Daoy (cell line): ENCODE results near the gene CNN2. TPM values are rescaled to one million over a fixed set of nuclear protein-coding genes. Genes with fewer than 3 reads are reported as not detected.

ENCODE experiments used
- DNase-seq: peaks from one replicate; pipeline ENCODE4 v3.0.0-alpha.2; 2015; ENCODE audit warnings: low read depth
- total RNA-seq: library from RNA; depleted of rRNA; stranded (reverse); fragments of >200 nt; shearing (Covaris generic); gene quantifications from 2 replicates; pipeline ENCODE4 v1.2.3, GENCODE V29; 2014; rRNA removed

Gene CNN2
- total RNA-seq, 1 experiment from 2014 or later: 166 TPM

GRCh38 chr19:1080360-1081161 is 54.2 kb downstream of the CNN2 start:
- no peak for DNase-seq

- DNase-seq: no peak
Observed at GRCh38 chr19:1081301-1082164, 55.1 kb downstream of the CNN2 start.

- DNase-seq: peak; percentile 73
Observed at GRCh38 chr19:1082165-1082927, 55.9 kb downstream of the CNN2 start.

- no peak for DNase-seq
Observed at GRCh38 chr19:1082928-1083816, 56.8 kb downstream of the CNN2 start.

GRCh38 chr19:1084024-1084868 is 57.8 kb downstream of the CNN2 start:
- DNase-seq: no peak

- DNase-seq: no peak
Observed at GRCh38 chr19:1085053-1085658, 58.7 kb downstream of the CNN2 start.

- no peak for DNase-seq
Observed at GRCh38 chr19:1085676-1086442, 59.5 kb downstream of the CNN2 start.

GRCh38 chr19:1086613-1087012 is 60.2 kb downstream of the CNN2 start:
- DNase-seq: no peak

GRCh38 chr19:1087813-1088415 is 61.5 kb downstream of the CNN2 start:
- DNase-seq: no peak

GRCh38 chr19:1088416-1089010 is 62.1 kb downstream of the CNN2 start:
- DNase-seq: no peak

Other genes with a start within 250 kb of the CNN2 start
- 205 and 246 TPM in 2 replicates for gene PTBP1, start 229.2 kb upstream of the CNN2 start, total RNA-seq
- gene PLPPR3, start 204.7 kb upstream of the CNN2 start, total RNA-seq: 0.11 and 1.2 TPM in 2 replicates
- not detected in 2 replicates for gene AZU1, start 198.8 kb upstream of the CNN2 start, total RNA-seq
- not detected in 2 replicates for gene PRTN3, start 185.6 kb upstream of the CNN2 start, total RNA-seq
- not detected in 2 replicates for gene ELANE, start 174.3 kb upstream of the CNN2 start, total RNA-seq
- gene CFD, start 166.9 kb upstream of the CNN2 start, total RNA-seq: 5.7 and 18.2 TPM in 2 replicates
- 20.4 and 25.9 TPM in 2 replicates for gene MED16, start 133.4 kb upstream of the CNN2 start, total RNA-seq
- gene RNU6-9, start 133.1 kb upstream of the CNN2 start, total RNA-seq: not detected in 2 replicates
- gene R3HDM4, start 113.4 kb upstream of the CNN2 start, total RNA-seq: 35.8 and 40.8 TPM in 2 replicates
- not detected in 2 replicates for gene KISS1R, start 109.3 kb upstream of the CNN2 start, total RNA-seq
- 5.9 and 12.0 TPM in 2 replicates for gene ARID3A, start 100.6 kb upstream of the CNN2 start, total RNA-seq
- 73.1 and 92.5 TPM in 2 replicates for gene WDR18, start 42.3 kb upstream of the CNN2 start, total RNA-seq
- gene GRIN3B, start 26.2 kb upstream of the CNN2 start, total RNA-seq: not detected in 2 replicates
- 79.1 and 81.7 TPM in 2 replicates for gene TMEM259, start 5.5 kb upstream of the CNN2 start, total RNA-seq
- gene RNU6-2, start 5.1 kb upstream of the CNN2 start, total RNA-seq: not detected in 2 replicates
- gene ABCA7, start 13.5 kb downstream of the CNN2 start, total RNA-seq: 0.89 and 0.97 TPM in 2 replicates
- 4.3 and 11.6 TPM in 2 replicates for gene ARHGAP45, start 40.6 kb downstream of the CNN2 start, total RNA-seq
- gene POLR2E, start 68.8 kb downstream of the CNN2 start, total RNA-seq: 124 and 148 TPM in 2 replicates
- 357 and 373 TPM in 2 replicates for gene GPX4, start 77.4 kb downstream of the CNN2 start, total RNA-seq
- gene SBNO2, start 147.7 kb downstream of the CNN2 start, total RNA-seq: 28.1 and 37.7 TPM in 2 replicates
- gene STK11, start 179.2 kb downstream of the CNN2 start, total RNA-seq: 72.7 and 83.5 TPM in 2 replicates
- gene CBARP, start 211.4 kb downstream of the CNN2 start, total RNA-seq: 0.86 and 1.8 TPM in 2 replicates
- 41.4 and 82.8 TPM in 2 replicates for gene ATP5F1D, start 215.1 kb downstream of the CNN2 start, total RNA-seq
- 8.7 and 14.3 TPM in 2 replicates for gene MIDN, start 222.0 kb downstream of the CNN2 start, total RNA-seq
- 234 and 288 TPM in 2 replicates for gene CIRBP, start 242.7 kb downstream of the CNN2 start, total RNA-seq
- gene FAM174C, start 248.9 kb downstream of the CNN2 start, total RNA-seq: 59.0 and 104 TPM in 2 replicates